HS-27A (cell line): ENCODE data around the gene HLCS.

Source experiments
- DNase-seq: peaks from one replicate; pipeline ENCODE4 v3.0.0-alpha.2; 2012; ENCODE audit warnings: low read depth, missing footprints

HLCS gene

GRCh38 chr21:36811762-36812161, 154.7 kb downstream of the HLCS start:
- no peak for DNase-seq

- DNase-seq, result no peak
Measured at GRCh38 chr21:36810443-36810842, 156.0 kb downstream of the HLCS start.

- DNase-seq, result no peak
Measured at GRCh38 chr21:36807422-36807928, 159.0 kb downstream of the HLCS start.

- peak; percentile 12 for DNase-seq
Measured at GRCh38 chr21:36806103-36806502, 160.4 kb downstream of the HLCS start.

GRCh38 chr21:36804874-36805611, 161.4 kb downstream of the HLCS start:
- no peak for DNase-seq

- DNase-seq, result no peak
Measured at GRCh38 chr21:36803816-36804439, 162.5 kb downstream of the HLCS start.

GRCh38 chr21:36803051-36803645, 163.3 kb downstream of the HLCS start:
- no peak for DNase-seq

GRCh38 chr21:36800734-36801133, 165.7 kb downstream of the HLCS start:
- no peak for DNase-seq

GRCh38 chr21:36799869-36800268, 166.6 kb downstream of the HLCS start:
- DNase-seq, result no peak

- no peak for DNase-seq
Measured at GRCh38 chr21:36798491-36798890, 168.0 kb downstream of the HLCS start.

- DNase-seq, result no peak
Measured at GRCh38 chr21:36796070-36796469, 170.4 kb downstream of the HLCS start.

GRCh38 chr21:36792505-36792967, 173.9 kb downstream of the HLCS start:
- no peak for DNase-seq

GRCh38 chr21:36791695-36792470, 174.6 kb downstream of the HLCS start:
- DNase-seq, result no peak

- DNase-seq, result no peak
Measured at GRCh38 chr21:36791180-36791579, 175.3 kb downstream of the HLCS start.

- DNase-seq, result no peak
Measured at GRCh38 chr21:36790616-36791015, 175.9 kb downstream of the HLCS start.

- no peak for DNase-seq
Measured at GRCh38 chr21:36788120-36788638, 178.3 kb downstream of the HLCS start.

- DNase-seq, result no peak
Measured at GRCh38 chr21:36786186-36786585, 180.3 kb downstream of the HLCS start.

- DNase-seq, result no peak
Measured at GRCh38 chr21:36785615-36786014, 180.9 kb downstream of the HLCS start.

GRCh38 chr21:36784947-36785346, 181.5 kb downstream of the HLCS start:
- DNase-seq, result no peak

- no peak for DNase-seq
Measured at GRCh38 chr21:36783612-36784374, 182.7 kb downstream of the HLCS start.

GRCh38 chr21:36780861-36781260, 185.6 kb downstream of the HLCS start:
- DNase-seq, result no peak
